Stimulated activated naive CD8-positive, alpha-beta T cell treated with anti-CD3 and anti-CD28 coated beads, Interleukin-15, amount 100 ng/mL, for 72 hours (primary cell): ENCODE measurements around the gene TRIM2.

Experiments used
- ATAC-seq: fragments of 150-1000 bp; cut with Tn5 transposase; 2 replicates; pipeline ENCODE4 v1.10.0; 2021; ENCODE audit warnings: mild to moderate bottlenecking, moderate library complexity
- DNase-seq, 2 donors: peaks; one replicate each; pipeline ENCODE4 v3.0.0; 2021 to 2022
- H3K27ac Mint-ChIP-seq, 2 donors: one replicate each; pipeline ENCODE4 v1.8.0; 2022; ENCODE audit warnings: mild to moderate bottlenecking in 2 of 2, mixed read lengths in 2 of 2, moderate library complexity in 2 of 2
- H3K27me3 Mint-ChIP-seq: one replicate; pipeline ENCODE4 v1.8.0; 2022; ENCODE audit warnings: mixed read lengths
- H3K4me1 Mint-ChIP-seq: one replicate; pipeline ENCODE4 v1.8.0; 2022; ENCODE audit warnings: mild to moderate bottlenecking, mixed read lengths
- H3K4me3 Mint-ChIP-seq, 2 donors: one replicate each; pipeline ENCODE4 v1.8.0; 2022; ENCODE audit warnings: mild to moderate bottlenecking in 2 of 2, mixed read lengths in 2 of 2, moderate library complexity in 1 of 2
- H3K9me3 Mint-ChIP-seq, 2 donors: one replicate each; pipeline ENCODE4 v1.8.0; 2022; ENCODE audit warnings: mixed read lengths in 2 of 2

TRIM2 gene

DNA sequence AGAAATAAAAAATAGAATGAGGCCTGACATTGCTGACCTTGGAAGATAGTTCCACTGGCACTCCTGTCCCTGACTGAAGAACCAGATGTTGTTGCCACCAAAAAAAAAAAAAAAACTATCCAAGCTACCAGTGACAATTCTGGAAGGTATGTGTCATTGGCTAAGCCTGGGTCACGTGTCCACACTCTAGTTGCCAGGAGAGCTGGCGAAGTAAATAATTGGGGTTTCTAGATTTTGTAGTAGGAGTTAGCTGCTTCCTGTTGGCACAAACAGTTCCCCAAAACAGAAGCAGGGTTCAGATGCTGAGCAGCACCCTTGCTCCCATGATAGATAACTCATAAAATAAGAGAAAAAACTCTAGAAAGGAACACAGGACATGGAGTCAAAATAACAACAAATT is 160.8 kb downstream of the TRIM2 start:
- Mint-ChIP-seq H3K4me1 (peaks cover 20% of the 10 kb centered on the region), H3K9me3 (no peaks in the 10 kb centered on the region), H3K4me3 (no peak overlapping the region), H3K27me3 (no peaks in the 10 kb centered on the region), H3K27ac (peak overlapping the region in 1 of 2 donors; percentile 36)
- ATAC-seq = no peak
- DNase-seq = no peak

DNA sequence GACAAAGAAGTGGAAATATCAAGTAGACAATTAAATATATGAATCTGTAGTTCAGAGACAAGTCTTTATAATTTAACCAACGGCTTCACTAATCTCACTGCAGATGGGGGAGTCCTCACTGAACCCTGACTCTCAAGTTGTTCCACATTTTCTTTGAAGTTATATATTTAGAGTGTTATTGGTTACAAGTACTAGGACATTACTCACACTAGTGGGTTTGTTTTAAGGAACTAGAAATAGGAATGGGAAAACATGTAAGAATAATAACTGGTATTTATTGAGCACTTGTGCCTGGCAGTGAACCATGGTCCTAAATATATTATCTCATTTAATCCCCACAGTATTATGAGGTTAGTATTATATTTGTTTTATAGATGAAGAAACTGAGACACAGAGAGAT is 162.2 kb downstream of the TRIM2 start:
- H3K27me3 Mint-ChIP-seq = no peaks in the 10 kb centered on the region
- H3K9me3 Mint-ChIP-seq = peaks cover under 1 to 3% of the 10 kb centered on the region in 2 donors
- peaks cover 20% of the 10 kb centered on the region for H3K4me1 Mint-ChIP-seq
- ATAC-seq (no peak), DNase-seq (no peak)
- no peak overlapping the region for H3K4me3 Mint-ChIP-seq
- H3K27ac Mint-ChIP-seq = no peak overlapping the region

DNA sequence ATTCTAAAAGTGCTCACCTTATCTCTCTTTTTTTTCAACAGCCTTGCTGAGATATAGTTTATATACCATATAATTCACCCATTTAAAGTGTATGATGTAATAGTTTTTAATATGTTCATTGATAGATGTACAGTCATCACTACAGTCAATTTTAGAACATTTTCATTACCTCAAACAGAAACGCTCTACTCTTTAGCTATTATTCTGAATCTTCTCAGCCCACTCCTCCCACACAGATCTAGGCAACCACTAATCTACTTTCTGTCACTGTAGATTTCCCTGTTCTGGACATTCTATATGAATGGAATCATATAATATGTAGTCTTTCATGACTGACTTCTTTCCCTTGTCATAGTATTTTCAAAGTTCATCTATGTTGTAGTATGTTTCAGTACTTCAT is 162.8 kb downstream of the TRIM2 start:
- H3K9me3 Mint-ChIP-seq = peaks cover 5 to 9% of the 10 kb centered on the region in 2 donors
- H3K27ac Mint-ChIP-seq = peak overlapping the region in 1 of 2 donors; percentile 7

DNA sequence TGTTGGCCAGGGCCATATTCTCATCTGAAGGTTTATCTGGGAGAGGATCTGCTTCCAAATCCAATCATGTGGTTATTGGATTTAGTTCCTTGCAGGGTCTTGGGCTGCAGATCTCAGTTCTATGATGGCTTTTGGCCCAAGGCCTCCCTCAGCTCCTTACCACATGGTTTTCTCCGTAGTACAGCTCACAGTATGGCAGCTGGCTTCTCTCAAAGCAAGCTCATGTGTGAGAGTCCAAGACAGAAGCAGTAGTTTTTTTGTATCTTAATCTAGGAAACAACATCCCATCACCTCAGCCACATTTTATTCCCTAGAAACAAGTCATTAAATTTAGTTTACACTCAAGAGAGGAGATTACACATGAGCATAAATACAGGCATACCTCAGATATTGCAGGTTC is 164.8 kb downstream of the TRIM2 start:
- DNase-seq (no peak), ATAC-seq (no peak)
- H3K4me1 Mint-ChIP-seq = peaks cover 13% of the 10 kb centered on the region
- no peak overlapping the region for H3K27ac Mint-ChIP-seq
- no peaks in the 10 kb centered on the region for H3K27me3 Mint-ChIP-seq
- H3K4me3 Mint-ChIP-seq = no peak overlapping the region
- peaks cover 11 to 22% of the 10 kb centered on the region in 2 donors for H3K9me3 Mint-ChIP-seq

More for the DNA sequence above, 162.8 kb downstream of the TRIM2 start:
- ATAC-seq = peak; percentile 73
- Mint-ChIP-seq H3K4me3 (no peak overlapping the region), H3K4me1 (peaks cover 20% of the 10 kb centered on the region), H3K27me3 (no peaks in the 10 kb centered on the region)
- no peak for DNase-seq

DNA sequence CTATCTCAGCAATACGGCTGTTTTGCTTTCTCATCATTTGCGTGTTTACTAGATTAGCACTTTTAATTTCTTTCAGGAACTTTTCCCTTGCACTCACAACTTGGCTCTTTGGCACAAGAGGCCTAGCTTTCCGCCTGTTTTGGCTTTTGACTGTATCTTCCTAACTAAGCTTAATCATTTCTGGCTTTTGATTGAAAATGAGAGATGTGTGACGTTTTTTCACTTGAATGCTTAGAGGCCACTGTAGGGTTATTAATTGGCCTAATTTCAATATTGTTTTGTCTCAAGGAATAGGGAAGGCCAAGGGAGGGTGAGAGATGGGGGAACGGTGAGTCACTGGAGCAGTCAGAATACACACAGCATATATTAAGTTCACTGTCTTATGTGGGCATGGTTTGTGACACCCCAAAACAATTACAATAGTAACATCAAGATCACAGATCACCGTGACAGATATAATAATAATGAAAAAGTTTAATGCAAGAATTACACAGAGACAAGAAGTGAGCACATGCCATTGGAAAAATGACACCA is 167.5 kb downstream of the TRIM2 start:
- Mint-ChIP-seq H3K27me3 (no peaks in the 10 kb centered on the region), H3K9me3 (peaks cover 11 to 22% of the 10 kb centered on the region in 2 donors), H3K4me1 (peaks cover 8% of the 10 kb centered on the region), H3K4me3 (no peak overlapping the region), H3K27ac (no peak overlapping the region)
- DNase-seq (no peak), ATAC-seq (no peak)

DNA sequence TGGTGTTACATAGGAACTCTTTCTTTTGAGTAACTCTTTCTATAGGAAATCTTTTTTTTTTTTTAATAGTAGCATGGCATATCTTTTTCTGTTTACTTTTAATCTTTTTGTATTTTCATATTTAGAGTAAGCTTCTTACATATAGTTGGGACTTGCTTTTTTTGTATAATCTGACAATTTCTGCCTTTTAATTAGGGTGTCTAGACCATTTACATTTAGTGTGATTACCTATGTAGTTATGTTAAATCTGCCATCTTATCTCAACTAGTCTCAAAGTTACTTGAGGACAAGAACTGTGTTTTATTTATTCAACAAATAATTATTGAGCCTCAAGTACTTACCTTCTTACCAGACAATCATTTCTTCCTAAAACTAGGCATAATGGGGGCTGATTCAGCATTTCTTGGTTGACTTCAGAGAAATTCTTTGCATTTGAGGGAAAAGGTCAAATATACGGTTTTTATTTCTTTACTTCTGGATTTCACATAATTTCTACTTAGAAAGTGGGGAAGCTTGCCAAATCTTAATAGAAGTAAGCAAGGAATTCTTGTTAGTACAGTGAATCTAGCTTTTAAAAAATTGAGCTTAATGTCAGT is 168.8 kb downstream of the TRIM2 start:
- Mint-ChIP-seq H3K9me3 (peaks cover 11 to 22% of the 10 kb centered on the region in 2 donors), H3K27me3 (no peaks in the 10 kb centered on the region), H3K27ac (no peak overlapping the region), H3K4me3 (no peak overlapping the region), H3K4me1 (no peaks in the 10 kb centered on the region)
- DNase-seq (no peak), ATAC-seq (no peak)

DNA sequence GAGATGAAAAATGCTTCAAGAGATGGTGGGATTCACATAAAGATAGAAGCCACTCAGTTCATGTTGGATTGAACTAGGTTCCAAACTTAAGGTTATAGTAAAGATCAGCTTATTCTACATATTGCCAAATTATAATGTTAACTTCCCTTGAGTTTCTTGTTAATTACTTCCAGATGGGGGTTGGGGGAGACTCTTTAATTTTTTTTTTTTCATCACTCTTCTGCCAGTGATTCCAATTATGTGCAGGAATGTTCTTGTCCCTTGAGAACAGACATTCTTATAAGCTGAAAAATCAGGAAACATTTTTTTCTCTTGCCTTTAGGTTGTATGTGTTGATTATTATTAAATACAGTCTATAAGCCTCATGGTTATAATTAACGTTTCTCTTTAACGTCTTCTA is 170.2 kb downstream of the TRIM2 start:
- no peak for DNase-seq
- no peak overlapping the region for H3K27ac Mint-ChIP-seq
- peaks cover 11 to 22% of the 10 kb centered on the region in 2 donors for H3K9me3 Mint-ChIP-seq
- H3K4me3 Mint-ChIP-seq = no peak overlapping the region
- no peak for ATAC-seq
- peaks cover 7% of the 10 kb centered on the region for H3K4me1 Mint-ChIP-seq
- no peaks in the 10 kb centered on the region for H3K27me3 Mint-ChIP-seq

DNA sequence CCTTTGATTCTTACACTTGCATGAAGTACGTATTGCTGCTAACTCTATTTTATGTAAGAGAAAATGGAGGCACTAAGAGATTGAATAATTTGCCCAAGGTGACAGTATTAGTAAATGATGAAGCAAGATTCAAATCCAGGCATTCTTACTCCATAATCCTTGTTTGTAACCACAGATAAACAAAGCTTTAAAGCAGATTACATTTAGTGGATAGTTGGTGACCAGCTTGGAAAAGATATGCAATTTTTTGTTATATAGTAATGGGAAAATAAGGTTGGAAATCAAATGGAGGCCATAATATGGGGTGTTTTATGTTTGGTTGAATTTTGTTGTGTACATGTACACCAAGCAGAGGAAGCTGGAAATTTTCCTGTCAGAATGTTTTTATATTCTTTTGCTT is 171.1 kb downstream of the TRIM2 start:
- Mint-ChIP-seq H3K4me1 (peaks cover 7% of the 10 kb centered on the region), H3K27ac (no peak overlapping the region), H3K27me3 (no peaks in the 10 kb centered on the region), H3K4me3 (no peak overlapping the region), H3K9me3 (peaks cover 11 to 22% of the 10 kb centered on the region in 2 donors)
- ATAC-seq = no peak
- DNase-seq = no peak

DNA sequence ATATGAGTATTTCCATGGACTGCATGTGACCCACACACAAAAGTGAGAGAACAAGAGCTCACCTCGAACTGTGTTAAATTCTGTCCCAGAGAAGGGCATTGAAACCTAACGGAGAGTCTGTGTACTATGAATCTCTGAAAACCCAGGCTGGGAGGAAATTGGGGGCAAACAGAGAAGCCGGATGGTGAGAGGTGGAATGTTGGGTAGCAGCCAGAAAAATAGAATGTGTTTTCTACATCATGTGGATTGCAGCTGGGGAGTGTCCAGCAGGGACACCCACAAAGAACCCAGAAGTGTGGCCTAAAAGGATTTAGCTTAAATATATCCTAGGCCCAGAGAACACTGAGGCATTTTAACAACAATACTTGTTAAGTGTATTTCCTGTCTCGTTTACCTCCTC is 178.9 kb downstream of the TRIM2 start:
- Mint-ChIP-seq H3K4me1 (peaks cover 7% of the 10 kb centered on the region), H3K27ac (no peak overlapping the region), H3K27me3 (no peaks in the 10 kb centered on the region), H3K4me3 (no peak overlapping the region), H3K9me3 (no peaks in the 10 kb centered on the region)
- ATAC-seq = no peak
- no peak for DNase-seq

DNA sequence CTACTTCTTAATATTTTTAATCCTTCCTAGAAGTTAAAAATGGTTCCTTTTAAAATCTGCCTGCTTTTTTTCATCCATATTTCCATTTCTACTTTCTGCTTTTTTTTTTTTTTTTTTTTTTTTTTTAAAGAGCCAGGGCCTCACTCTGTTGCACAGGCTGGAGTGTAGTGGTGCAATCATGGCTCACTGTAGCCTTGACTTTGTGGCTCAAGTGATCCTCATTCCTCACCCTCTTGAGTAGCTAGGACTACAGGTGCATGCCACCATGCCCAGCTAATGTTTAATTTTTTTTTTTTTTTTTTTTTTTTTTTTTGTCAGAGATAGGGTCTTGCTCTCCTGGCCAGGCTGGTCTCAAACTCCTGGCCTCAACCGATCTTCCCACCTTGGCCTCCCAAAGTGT is 179.9 kb downstream of the TRIM2 start:
- Mint-ChIP-seq H3K27me3 (no peaks in the 10 kb centered on the region), H3K4me1 (no peaks in the 10 kb centered on the region), H3K9me3 (no peaks in the 10 kb centered on the region), H3K4me3 (no peak overlapping the region), H3K27ac (no peak overlapping the region)
- no peak for ATAC-seq
- no peak for DNase-seq

DNA sequence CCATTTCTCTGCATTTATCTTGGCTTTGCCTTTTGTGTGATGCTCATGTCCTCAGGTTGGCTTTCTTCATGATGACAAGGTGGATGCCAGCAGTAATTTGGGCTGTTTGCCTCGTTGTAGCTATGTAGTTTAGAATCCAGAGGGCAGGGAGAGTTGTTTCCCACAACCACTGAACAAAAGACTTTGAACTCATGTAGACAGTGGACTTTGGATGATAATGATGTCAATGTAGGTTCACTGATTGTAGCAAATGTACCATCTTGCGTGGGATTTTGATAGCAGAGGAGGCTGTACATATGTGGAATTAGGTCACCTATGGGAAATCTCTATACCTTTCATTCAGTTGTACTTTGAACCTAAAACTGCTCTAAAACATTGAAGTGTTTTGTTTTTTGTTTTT is 181.5 kb downstream of the TRIM2 start:
- DNase-seq = no peak
- Mint-ChIP-seq H3K4me3 (no peak overlapping the region), H3K27me3 (no peaks in the 10 kb centered on the region), H3K4me1 (no peaks in the 10 kb centered on the region), H3K27ac (no peak overlapping the region), H3K9me3 (no peaks in the 10 kb centered on the region)
- ATAC-seq = no peak

DNA sequence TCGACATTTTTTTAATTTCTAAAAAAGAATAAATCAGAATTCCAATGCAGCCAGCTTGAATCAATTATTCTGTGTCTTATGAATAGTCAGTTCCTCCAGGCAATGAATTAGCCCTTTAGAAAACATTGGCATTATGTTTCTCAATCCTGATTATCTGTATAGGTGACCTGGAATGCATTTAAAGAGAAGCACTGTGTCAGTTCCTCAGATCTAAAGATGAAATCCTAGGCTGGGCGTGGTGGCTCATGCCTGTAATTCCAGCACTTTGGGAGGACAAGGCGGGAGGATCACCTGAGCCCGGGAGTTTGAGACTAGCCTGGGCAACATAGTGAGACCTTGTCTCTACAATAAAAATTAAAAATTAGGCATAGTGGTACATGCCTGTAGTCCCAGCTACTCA is 183.7 kb downstream of the TRIM2 start:
- H3K9me3 Mint-ChIP-seq = no peaks in the 10 kb centered on the region
- H3K4me3 Mint-ChIP-seq = no peak overlapping the region
- no peak overlapping the region for H3K27ac Mint-ChIP-seq
- no peaks in the 10 kb centered on the region for H3K27me3 Mint-ChIP-seq
- ATAC-seq (no peak), DNase-seq (no peak)
- H3K4me1 Mint-ChIP-seq = no peaks in the 10 kb centered on the region
